Skeletal muscle satellite cell (primary cell): ENCODE data around the gene SDF4.
"Not testable (repeated sequence)": the region's sequence is repeated elsewhere in the genome, so short reads cannot be mapped to it uniquely, and the experiment has no call there.

Source experiments
- H3K27me3 ChIP-seq: 2 replicates; pipeline ENCODE4 v1.7.0; 2013; ENCODE audit warnings: low read length; ENCODE audit not compliant: control insufficient read depth, insufficient read depth
- H3K36me3 ChIP-seq: 2 replicates; pipeline ENCODE4 v1.7.0; 2013; ENCODE audit warnings: mild to moderate bottlenecking, control low read depth, low read length; ENCODE audit not compliant: insufficient read depth
- H3K4me1 ChIP-seq: 2 replicates; pipeline ENCODE4 v1.7.0; 2013; ENCODE audit warnings: low read length; ENCODE audit not compliant: control insufficient read depth, insufficient read depth
- H3K4me2 ChIP-seq: 2 replicates; pipeline ENCODE4 v1.7.0; 2013; ENCODE audit warnings: mild to moderate bottlenecking, low read length
- H3K4me3 ChIP-seq: 2 replicates; pipeline ENCODE4 v1.7.0; 2013; ENCODE audit warnings: low read length
- H3K9ac ChIP-seq: 2 replicates; pipeline ENCODE4 v1.7.0; 2013; ENCODE audit warnings: mild to moderate bottlenecking, low read depth, low read length, moderate library complexity
- H3K9me3 ChIP-seq: replicated peaks from 2 replicates; pipeline ENCODE4 v1.7.0; 2013; ENCODE audit warnings: mild to moderate bottlenecking, control low read depth, low read length

Gene SDF4

DNA sequence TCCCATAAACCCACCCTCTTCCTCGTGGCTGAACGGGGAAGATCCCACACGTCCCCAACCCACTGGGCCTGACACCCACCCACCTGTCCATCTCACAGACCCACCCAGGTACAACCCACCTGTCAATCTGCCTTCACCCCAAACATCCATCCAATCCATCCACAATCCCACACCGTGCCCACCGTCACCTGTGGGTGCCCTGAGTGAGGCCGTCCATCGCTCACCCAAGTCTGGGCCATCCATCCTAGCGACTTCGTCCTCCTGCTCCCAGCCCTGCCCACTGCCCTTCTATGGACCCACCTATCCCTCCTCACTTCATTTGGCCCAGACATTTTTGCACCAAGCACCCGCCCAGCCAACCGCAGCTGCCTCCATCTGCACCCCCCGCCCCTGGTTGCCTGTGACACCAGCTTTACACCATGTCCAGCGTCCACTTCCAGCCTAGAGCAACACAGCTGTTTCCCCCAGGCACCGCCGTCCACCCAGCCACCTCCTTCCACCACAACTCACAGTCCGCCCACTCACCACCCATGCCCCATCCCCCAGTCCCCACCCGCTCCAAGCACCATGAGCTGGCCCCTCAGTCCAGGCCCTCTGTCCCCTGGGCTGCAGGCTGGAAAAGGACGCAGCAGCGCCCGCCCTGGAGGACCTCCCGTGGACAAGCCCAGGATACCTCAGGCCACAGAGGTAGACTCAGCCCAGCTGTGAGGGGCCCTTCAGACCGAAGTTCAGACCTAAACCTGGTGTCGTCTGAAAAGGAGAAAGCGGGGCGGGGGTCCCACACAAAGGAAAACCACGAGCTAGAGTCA is 50.5 kb downstream of the SDF4 start:
- Histone ChIP-seq H3K27me3 (peaks cover 27% of the 10 kb centered on the region), H3K9me3 (no peaks in the 10 kb centered on the region), H3K4me3 (no peak overlapping the region), H3K36me3 (no peaks in the 10 kb centered on the region), H3K4me1 (peaks cover 6% of the 10 kb centered on the region), H3K4me2 (no peak overlapping the region), H3K9ac (no peak overlapping the region)

DNA sequence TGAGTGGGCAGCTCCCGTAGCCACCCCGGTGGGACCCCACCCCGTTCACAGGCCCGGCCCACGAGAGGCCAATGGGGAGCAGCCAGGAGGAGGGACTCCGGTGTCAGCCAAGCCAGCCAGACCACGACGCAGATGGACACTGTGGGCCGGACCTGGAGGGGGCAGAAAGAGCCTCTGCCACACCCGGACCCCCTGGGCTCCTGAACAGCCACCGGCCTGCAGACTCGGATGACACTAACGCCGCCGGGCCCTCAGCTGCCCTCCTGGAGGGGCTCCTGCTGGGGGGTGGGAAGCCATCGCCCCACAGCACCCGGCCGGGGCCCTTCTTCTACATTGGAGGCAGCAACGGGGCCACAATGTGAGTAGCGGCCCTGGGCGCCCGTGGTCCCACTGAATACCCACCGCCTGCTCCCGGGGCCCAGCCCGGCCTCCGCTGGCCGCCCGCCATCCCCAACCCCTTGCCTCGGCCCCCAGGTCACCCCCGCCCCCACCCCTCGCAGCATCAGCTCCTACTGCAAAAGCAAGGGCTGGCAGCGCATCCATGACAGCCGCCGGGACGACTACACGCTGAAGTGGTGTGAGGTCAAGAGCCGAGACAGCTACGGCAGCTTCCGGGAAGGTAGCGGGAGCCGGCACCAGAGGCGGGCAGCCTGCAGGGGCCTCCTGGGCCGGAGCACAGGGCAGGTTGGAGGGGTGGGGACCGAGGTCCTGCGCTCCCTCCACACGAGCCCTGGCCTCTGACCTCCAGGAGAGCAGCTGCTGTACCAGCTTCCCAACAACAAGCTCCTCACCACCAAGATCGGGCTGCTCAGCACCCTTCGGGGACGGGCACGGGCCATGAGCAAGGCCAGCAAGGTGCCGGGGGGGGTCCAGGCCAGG is 51.6 kb downstream of the SDF4 start:
- Histone ChIP-seq H3K4me3 (no peak overlapping the region), H3K36me3 (no peaks in the 10 kb centered on the region), H3K9me3 (no peaks in the 10 kb centered on the region), H3K4me1 (peaks cover 2% of the 10 kb centered on the region), H3K27me3 (peaks cover 30% of the 10 kb centered on the region), H3K4me2 (no peak overlapping the region), H3K9ac (no peak overlapping the region)

DNA sequence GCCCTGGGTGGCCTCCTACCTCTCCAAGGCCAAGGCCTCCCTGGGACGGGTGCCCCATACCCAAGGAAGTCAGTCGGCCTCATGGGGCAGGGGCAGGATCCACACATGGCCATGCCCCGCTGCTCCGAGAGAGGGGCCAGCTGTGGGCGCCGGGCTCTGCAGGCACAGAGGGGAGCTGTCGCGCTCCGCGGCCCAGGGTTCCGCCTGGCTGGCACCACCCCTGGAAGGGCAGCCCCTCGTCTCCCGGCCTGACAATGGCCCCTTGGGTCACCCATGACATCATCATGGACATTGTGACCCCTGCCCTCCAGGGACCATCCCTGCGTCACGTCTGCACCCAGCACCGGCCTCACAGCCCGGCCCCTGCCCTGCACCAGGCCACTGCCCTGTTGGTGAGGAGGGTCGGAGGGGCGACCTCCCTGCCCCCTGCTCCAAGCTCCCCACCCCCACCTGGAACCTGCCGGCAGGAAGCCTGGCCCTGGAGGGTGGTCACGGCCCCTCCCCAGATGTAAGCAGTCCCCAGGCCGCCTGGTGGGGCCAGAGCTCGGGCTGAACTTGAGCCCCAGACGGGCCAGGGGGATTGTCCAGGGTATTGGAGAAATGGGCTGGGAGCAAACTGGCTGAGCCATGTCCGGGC is 52.3 kb downstream of the SDF4 start:
- Histone ChIP-seq H3K4me2 (no peak overlapping the region), H3K4me3 (no peak overlapping the region), H3K36me3 (no peaks in the 10 kb centered on the region), H3K9me3 (no peaks in the 10 kb centered on the region), H3K4me1 (no peaks in the 10 kb centered on the region), H3K27me3 (peaks cover 28% of the 10 kb centered on the region), H3K9ac (no peak overlapping the region)

DNA sequence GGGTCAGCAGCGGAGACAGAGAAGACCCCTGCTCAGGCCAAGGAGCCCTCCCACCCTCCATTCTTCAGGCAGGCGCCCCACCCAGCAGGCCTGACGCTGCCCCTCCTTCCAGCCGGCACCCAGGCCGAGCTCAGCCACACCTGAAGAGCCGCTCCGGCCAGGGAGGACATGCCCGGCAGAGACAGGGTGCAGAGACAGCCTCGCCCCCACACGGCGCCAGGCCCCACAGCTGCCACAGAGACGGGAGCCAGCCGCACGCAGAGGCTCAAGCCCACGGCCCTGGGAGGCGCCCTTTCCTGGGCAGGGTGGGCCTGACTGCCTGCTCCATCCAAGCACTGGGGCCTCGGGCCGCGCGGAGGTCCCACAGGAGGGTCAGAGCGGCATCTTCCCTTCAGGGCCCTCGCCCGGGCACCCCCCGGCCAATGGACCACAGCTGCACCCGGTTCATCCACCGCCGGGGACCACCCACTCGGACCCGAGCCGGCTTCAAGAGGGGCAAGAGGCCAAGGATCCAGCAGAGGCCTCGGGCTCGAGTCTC is 52.9 kb downstream of the SDF4 start:
- H3K27me3 ChIP-seq, result peaks cover 34% of the 10 kb centered on the region
- H3K9ac ChIP-seq, result no peak overlapping the region
- no peaks in the 10 kb centered on the region for H3K9me3 ChIP-seq
- H3K4me1 ChIP-seq, result no peaks in the 10 kb centered on the region
- H3K36me3 ChIP-seq, result no peaks in the 10 kb centered on the region
- H3K4me2 ChIP-seq, result no peak overlapping the region
- no peak overlapping the region for H3K4me3 ChIP-seq

DNA sequence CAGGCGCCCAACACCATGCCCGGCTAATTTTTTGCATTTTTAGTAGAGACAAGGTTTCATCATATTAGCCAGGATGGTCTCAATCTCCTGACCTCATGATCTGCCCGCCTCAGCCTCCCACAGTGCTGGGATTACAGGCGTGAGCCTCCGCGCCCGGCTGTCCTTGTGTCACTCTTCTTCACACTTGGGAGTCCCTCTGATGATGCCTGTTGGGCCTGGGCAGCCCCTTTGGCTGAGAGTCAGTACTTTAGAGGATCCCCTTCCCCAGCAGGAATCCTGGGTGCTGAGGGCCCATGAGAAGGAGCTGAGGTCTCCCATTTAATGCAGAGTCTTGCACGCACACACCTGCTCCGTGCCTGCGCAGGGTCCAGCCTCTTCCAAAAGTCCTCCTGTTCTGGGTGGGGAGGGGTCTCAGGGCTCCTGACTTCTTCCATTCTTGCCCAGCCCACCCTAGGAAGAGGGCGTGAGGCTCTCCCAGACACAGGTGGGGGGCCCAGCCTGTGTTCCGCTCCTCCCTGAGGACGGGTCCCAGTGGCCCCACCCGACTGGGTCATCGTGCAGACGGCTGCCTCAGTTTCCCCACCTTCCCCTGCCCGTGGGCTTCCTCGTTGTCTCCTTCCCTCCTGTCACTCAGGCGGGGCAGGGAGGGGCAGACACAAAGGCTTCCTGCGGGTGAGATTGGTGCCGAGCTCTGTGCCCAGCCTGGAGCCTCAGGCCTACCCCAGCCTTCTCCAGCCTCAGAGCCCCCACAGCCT is 54.2 kb downstream of the SDF4 start:
- no peaks in the 10 kb centered on the region for H3K36me3 ChIP-seq
- no peaks in the 10 kb centered on the region for H3K4me1 ChIP-seq
- no peak overlapping the region for H3K4me2 ChIP-seq
- H3K4me3 ChIP-seq, result no peak overlapping the region
- no peak overlapping the region for H3K9ac ChIP-seq
- H3K27me3 ChIP-seq, result peaks cover 45% of the 10 kb centered on the region
- no peaks in the 10 kb centered on the region for H3K9me3 ChIP-seq

DNA sequence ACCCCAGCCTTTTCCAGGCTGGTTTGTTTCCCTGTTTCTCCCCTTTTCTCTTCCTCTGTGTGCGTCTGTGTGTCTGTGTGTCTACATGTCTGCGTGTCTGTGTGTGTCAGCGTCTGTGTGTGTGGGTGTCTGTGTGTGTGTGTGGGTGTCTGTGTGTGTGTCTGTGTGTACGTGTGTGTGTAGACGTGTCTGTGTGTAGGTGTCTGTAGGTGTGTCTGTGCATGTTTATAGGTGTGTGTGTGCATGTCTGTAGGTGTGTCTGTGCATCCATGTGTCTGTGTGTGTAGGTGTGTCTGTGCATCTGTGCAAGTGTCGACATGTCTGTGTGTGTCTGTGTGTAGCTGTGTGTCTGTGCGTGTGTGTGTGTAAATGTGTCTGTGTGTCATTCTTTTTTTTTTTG is 54.9 kb downstream of the SDF4 start:
- Histone ChIP-seq H3K4me1 (no peaks in the 10 kb centered on the region), H3K4me2 (no peak overlapping the region), H3K9ac (no peak overlapping the region), H3K4me3 (no peak overlapping the region), H3K9me3 (no peaks in the 10 kb centered on the region), H3K36me3 (no peaks in the 10 kb centered on the region), H3K27me3 (peaks cover 50% of the 10 kb centered on the region)

DNA sequence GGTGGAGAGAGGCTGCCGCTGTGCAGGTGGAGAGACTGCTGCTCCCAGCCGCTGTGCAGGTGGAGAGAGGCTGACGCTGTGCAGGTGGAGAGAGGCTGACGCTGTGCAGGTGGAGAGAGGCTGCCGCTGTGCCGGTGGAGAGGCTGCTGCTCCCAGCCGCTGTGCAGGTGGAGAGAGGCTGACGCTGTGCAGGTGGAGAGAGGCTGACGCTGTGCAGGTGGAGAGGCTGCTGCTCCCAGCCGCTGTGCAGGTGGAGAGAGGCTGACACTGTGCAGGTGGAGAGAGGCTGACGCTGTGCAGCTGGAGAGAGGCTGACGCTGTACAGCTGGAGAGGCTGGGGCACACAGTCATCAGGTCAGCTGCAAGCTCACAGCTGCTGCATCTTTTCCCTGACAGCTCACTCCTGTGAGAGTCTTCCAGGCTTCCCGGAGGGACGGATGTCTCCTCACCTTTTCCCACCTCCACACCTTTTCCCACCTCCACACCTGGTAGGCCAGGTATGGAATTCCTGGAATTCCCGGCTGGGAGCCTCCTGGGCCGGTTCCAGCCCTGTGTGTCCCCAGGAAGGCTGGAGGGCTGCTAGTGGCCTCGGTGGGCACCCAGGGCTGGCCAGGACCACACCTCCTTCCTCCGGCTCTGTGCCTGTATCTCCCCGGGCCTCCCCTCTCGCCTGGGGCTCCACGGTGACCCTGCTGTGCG is 55.6 kb downstream of the SDF4 start:
- not testable (repeated sequence) for H3K4me2 ChIP-seq, H3K9me3 ChIP-seq, H3K36me3 ChIP-seq, H3K9ac ChIP-seq, H3K4me1 ChIP-seq, H3K4me3 ChIP-seq
- H3K27me3 ChIP-seq, result peaks cover 52% of the 10 kb centered on the region

DNA sequence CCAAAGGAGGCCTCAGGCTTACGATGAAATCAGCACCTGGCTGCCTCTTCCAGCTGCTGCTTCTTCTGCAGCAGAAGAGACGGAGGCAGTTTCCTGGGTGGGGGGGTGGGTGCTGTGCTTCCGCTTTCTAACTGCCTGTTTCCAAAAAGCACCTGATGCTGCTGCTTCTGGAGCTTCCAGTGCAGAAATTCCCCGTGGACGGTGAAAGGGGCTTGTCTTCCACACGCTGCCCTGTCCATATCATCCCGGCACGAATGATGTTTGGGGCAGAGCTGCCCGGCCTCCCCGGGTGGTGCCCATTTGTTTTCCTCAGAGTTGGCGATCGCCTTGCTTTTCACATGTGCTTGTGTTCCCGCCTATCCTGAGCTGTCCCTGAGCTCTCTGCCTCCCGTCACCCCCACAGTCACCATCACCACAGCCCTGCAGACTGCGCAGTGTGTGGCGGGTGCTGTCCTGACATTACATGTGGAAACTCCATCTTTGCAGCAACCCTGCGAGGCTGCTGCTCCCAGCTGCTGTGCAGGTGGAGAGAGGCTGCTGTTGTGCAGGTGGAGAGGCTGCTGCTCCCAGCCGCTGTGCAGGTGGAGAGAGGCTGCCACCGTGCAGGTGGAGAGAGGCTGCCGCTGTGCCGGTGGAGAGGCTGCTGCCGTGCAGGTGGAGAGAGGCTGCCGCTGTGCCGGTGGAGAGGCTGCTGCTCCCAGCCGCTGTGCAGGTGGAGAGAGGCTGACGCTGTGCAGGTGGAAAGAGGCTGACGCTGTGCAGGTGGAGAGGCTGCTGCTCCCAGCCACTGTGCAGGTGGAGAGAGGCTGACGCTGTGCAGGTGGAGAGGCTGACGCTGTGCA is 56.4 kb downstream of the SDF4 start:
- no peaks in the 10 kb centered on the region for H3K36me3 ChIP-seq
- H3K27me3 ChIP-seq, result peaks cover 52% of the 10 kb centered on the region
- H3K9me3 ChIP-seq, result no peaks in the 10 kb centered on the region
- H3K9ac ChIP-seq, result no peak overlapping the region
- H3K4me1 ChIP-seq, result no peaks in the 10 kb centered on the region
- H3K4me3 ChIP-seq, result no peak overlapping the region
- no peak overlapping the region for H3K4me2 ChIP-seq

DNA sequence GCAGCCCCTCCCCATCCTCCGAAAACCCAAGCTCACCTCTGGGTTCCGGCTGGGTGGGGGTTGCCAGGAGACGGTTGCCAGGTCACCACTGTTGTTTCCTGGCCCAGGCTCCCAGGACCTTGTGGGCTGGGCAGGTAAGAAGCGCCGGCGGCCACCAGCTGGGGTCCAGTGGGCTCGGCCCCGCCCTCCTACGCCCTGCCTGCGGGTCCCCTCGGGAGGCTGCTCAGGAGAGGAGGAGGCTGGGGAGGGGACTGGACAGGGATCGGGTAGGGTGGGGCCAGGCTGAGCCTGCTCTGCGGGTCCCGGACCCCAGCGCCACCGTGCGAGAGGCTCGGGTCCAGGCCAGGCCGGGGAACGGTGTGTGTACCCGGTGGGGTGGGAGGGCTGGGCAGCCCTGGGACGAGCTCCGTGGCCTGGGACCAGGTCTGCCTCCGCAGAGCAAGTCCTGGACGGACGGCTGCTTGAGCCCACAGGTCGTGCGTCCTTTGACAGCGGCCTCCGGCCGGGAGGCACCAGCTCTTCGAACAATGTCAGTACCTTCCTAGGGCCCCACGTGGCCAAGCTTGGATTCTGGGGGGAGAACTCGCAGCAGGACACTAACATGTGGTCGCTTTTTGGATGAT is 57.9 kb downstream of the SDF4 start, which contains the start of gene TTLL10:
TTLL10 (plus strand) TSS at position 88 of the 623 bp plus-strand sequence. CDS start 5,336 bp downstream, outside the sequence.
- Histone ChIP-seq H3K9me3 (no peaks in the 10 kb centered on the region), H3K4me3 (no peak within 1 kb of the TSS), H3K4me1 (no peaks in the 10 kb centered on the region), H3K36me3 (no peaks in the 10 kb centered on the region), H3K4me2 (no peak within 1 kb of the TSS), H3K9ac (no peak within 1 kb of the TSS), H3K27me3 (peaks cover 60% of the 10 kb centered on the region)
